ENCODE data around the gene HSF4.

HSF4 gene

DNA sequence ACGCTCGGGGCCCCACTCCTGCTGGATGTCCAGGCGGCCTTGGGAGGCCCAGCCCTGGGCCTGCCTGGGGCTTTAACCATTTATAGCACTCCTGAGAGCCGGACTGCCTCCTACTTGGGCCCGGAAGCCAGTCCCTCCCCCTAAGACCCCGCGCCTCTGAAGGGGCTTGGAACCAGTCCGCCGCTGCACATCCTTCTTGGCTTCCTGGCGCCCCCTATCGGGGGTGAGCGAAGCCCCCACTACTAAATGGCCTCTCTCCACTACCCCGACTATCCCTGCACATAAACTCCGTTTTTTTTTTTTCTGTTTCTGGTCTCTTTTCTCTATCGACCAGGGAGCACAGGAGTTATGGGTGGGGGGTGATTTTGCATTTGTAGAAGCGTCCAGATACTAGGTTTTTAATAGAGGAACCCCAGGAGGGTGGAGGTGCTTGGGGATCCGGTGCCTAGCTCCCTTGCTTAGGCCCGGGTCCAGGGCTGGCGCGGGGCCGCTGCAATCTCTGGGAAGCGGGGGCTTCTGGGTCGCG, 5.2 kb downstream of the HSF4 start:
- H3K36me3 ChIP-seq (ENCODE audit: insufficient read depth, low read length): no peaks in the 10 kb centered on the region
- TF ChIP-seq FOXP2 (optimal IDR thresholded peaks at IDR 0.05; ENCODE audit: control extremely low read depth, extremely low read length, insufficient read depth): no peak
- H3K9ac ChIP-seq (ENCODE audit: insufficient read length): peak overlapping the region; percentile 62
- no peaks in the 10 kb centered on the region for H3K9me3 ChIP-seq (ENCODE audit: low read depth, low read length)
- peak overlapping the region; percentile 74 for H3K4me3 ChIP-seq
- H3K27ac ChIP-seq: peak overlapping the region; percentile 50; the same call in 1 of the 2 replicates
- DNase-seq (ENCODE audit: low read depth, low spot score): no peak

DNA sequence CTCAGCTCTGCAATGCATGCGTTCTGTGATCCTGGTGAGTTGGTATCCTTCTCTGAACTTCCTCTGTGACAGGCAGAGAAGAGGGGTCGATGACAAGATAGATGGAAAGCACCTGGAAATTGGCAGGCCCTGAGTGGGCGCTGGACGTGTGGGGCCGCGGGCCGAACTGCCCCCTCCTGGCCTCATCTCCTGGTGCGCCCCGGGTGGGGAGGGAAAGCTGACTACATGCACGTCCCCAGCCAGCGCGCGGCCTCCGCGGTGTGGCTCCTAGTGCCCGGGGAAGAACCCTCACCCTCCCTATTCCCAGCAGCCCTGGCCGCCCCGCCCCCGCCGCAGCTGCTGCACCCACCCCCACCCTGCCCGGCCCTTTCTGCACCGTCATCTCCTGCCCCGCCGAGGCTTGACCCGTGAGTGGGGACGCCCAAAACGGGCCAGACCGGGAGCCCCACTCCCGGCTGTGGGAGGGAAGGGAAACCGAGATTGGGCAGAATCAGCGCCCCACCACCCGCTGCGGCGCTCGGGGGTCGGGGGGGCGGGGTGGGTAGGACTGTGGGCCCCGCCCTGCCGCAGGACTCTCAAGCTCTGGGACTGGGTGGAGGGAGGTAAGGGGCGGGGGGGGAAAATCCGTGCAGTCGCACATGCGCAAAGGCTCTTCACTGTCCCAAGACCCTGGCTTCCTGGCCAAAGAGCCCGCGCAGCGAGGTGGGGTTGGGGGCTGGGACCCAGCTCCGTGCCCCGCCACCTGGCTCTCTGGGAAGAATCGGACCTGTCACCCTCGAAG, 5.8 kb downstream of the HSF4 start, which contains the start of gene NOL3:
TSS of gene NOL3 (plus strand) at position 371 of the 781 bp plus-strand sequence.
- H3K4me3 ChIP-seq: peak within 1 kb of the TSS; percentile 74
- TF ChIP-seq POLR2AphosphoS5 (IDR thresholded peaks at IDR 0.05; ENCODE audit: borderline replicate concordance, low read depth, low read length) (no peak; the same call in 1 of the 2 replicates), FOXP2 (optimal IDR thresholded peaks at IDR 0.05; ENCODE audit: control extremely low read depth, extremely low read length, insufficient read depth) (no peak)
- no peak for DNase-seq (ENCODE audit: low read depth, low spot score)
- H3K9me3 ChIP-seq (ENCODE audit: low read depth, low read length): no peaks in the 10 kb centered on the region
- no peaks in the 10 kb centered on the region for H3K36me3 ChIP-seq (ENCODE audit: insufficient read depth, low read length)
- peak within 1 kb of the TSS; percentile 78 for H3K27ac ChIP-seq
- peak within 1 kb of the TSS; percentile 62 for H3K9ac ChIP-seq (ENCODE audit: insufficient read length)

DNA sequence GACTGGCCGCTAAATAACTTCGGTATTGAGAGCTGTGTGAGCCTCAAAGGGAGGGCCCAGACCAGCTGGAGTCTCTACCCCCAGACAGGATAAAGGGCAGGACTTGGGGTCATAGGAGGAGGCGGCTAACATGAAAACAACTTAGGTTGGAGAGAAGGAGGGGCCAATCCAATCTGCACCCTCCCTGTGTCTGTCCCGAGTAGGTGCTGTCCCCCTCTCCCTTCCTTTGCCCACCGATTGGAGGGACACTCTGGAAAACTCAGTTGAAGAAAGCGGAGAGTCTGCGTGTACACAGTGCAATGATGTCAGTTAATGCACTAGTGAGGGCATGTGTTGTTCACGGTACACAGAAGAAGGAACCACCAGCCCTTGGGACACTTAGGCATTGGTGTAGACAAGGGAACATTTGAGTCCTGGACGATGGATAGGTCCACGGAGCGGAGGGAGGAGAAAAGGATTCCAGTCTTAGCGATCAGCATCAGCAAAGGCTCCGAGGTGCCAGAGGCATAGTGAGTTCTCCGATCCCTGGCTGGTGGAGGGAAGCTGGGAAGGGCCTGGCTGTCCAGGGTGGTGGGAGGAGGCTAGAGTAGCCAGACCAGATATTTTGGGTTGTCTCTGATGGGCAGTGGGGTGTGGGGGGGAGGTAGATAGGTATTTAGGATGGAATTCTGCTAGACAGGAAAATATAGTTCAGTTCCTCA, 6.6 kb downstream of the HSF4 start:
- Histone ChIP-seq H3K27ac (peak overlapping the region; percentile 78), H3K4me3 (peak overlapping the region; percentile 74), H3K9me3 (ENCODE audit: low read depth, low read length) (no peaks in the 10 kb centered on the region), H3K9ac (ENCODE audit: insufficient read length) (peak overlapping the region; percentile 59), H3K36me3 (ENCODE audit: insufficient read depth, low read length) (no peaks in the 10 kb centered on the region)
- TF ChIP-seq POLR2AphosphoS5 (IDR thresholded peaks at IDR 0.05; ENCODE audit: borderline replicate concordance, low read depth, low read length) (no peak), EZH2 (IDR thresholded peaks at IDR 0.05) (no peak), FOXP2 (optimal IDR thresholded peaks at IDR 0.05; ENCODE audit: control extremely low read depth, extremely low read length, insufficient read depth) (no peak)
- DNase-seq (ENCODE audit: low read depth, low spot score): no peak

DNA sequence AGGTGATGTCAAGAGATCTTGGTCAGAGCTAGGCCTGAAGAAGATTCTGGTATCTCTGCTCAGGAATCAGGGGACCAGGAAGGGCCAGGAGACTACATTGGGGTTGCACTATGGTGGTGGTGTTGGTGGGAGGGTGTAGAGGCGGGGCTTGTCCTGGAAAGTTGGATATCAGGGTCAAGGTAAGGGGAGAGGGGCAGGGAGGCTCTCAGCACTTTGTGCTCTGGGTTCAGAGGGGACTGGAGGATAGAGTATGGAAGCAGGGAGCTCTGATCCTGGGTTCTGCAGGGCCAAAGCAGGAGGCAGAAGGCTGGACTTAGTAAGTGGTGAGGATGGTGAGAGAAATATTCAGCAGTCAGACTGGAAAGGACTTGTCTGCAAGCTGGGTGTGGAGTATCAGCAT, 8.8 kb downstream of the HSF4 start:
- TF ChIP-seq EZH2 (IDR thresholded peaks at IDR 0.05) (no peak), FOXP2 (optimal IDR thresholded peaks at IDR 0.05; ENCODE audit: control extremely low read depth, extremely low read length, insufficient read depth) (no peak), POLR2AphosphoS5 (IDR thresholded peaks at IDR 0.05; ENCODE audit: borderline replicate concordance, low read depth, low read length) (no peak)
- H3K4me3 ChIP-seq: no peak overlapping the region
- no peak overlapping the region for H3K27ac ChIP-seq
- no peak overlapping the region for H3K9ac ChIP-seq (ENCODE audit: insufficient read length)
- DNase-seq (ENCODE audit: low read depth, low spot score): no peak
- no peaks in the 10 kb centered on the region for H3K36me3 ChIP-seq (ENCODE audit: insufficient read depth, low read length)
- H3K9me3 ChIP-seq (ENCODE audit: low read depth, low read length): no peaks in the 10 kb centered on the region

DNA sequence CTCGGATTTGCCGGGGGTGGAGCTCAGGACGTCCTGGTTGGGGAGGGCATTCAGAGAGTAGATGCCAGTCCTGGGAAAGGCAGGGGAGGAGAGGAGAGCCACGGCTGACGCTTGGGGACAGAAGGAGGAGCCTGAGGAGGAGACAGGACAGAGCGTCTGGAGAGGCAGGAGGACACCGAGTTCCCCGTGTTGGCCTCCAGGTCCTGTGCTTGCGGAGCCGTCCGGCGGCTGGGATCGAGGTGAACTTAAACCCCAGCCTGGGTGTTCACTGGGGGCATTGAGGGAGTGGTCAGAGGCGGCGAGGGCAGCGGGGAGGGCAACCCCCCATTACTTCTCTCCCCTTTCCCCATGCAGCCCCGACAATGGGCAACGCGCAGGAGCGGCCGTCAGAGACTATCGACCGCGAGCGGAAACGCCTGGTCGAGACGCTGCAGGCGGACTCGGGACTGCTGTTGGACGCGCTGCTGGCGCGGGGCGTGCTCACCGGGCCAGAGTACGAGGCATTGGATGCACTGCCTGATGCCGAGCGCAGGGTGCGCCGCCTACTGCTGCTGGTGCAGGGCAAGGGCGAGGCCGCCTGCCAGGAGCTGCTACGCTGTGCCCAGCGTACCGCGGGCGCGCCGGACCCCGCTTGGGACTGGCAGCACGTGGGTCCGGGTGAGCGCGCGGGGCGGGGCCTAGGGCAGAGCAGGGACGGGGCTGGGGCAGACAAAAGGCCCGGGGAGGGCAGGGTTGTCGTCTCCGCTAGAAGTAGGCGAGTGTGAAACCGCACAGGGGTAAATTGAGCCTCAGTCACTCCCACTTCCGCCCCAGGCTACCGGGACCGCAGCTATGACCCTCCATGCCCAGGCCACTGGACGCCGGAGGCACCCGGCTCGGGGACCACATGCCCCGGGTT, 9.5 kb downstream of the HSF4 start:
- no peak for DNase-seq (ENCODE audit: low read depth, low spot score)
- no peaks in the 10 kb centered on the region for H3K9me3 ChIP-seq (ENCODE audit: low read depth, low read length)
- H3K9ac ChIP-seq (ENCODE audit: insufficient read length): no peak overlapping the region
- TF ChIP-seq FOXP2 (optimal IDR thresholded peaks at IDR 0.05; ENCODE audit: control extremely low read depth, extremely low read length, insufficient read depth) (no peak), EZH2 (IDR thresholded peaks at IDR 0.05) (no peak), POLR2AphosphoS5 (IDR thresholded peaks at IDR 0.05; ENCODE audit: borderline replicate concordance, low read depth, low read length) (peak; percentile 28; the same call in 1 of the 2 replicates)
- no peak overlapping the region for H3K27ac ChIP-seq
- H3K4me3 ChIP-seq: no peak overlapping the region
- H3K36me3 ChIP-seq (ENCODE audit: insufficient read depth, low read length): no peaks in the 10 kb centered on the region

DNA sequence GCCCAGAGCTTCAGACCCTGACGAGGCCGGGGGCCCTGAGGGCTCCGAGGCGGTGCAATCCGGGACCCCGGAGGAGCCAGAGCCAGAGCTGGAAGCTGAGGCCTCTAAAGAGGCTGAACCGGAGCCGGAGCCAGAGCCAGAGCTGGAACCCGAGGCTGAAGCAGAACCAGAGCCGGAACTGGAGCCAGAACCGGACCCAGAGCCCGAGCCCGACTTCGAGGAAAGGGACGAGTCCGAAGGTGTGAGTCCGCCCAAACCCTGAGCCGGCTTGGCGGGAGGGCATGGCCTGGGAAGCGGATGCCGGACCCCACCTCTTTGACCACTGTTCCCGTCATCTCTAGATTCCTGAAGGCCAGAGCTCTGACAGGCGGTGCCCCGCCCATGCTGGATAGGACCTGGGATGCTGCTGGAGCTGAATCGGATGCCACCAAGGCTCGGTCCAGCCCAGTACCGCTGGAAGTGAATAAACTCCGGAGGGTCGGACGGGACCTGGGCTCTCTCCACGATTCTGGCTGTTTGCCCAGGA, 10.2 kb downstream of the HSF4 start:
- Histone ChIP-seq H3K9me3 (ENCODE audit: low read depth, low read length) (no peaks in the 10 kb centered on the region), H3K4me3 (no peak overlapping the region), H3K27ac (no peak overlapping the region), H3K36me3 (ENCODE audit: insufficient read depth, low read length) (no peaks in the 10 kb centered on the region), H3K9ac (ENCODE audit: insufficient read length) (no peak overlapping the region)
- TF ChIP-seq EZH2 (IDR thresholded peaks at IDR 0.05) (no peak), FOXP2 (optimal IDR thresholded peaks at IDR 0.05; ENCODE audit: control extremely low read depth, extremely low read length, insufficient read depth) (no peak), POLR2AphosphoS5 (IDR thresholded peaks at IDR 0.05; ENCODE audit: borderline replicate concordance, low read depth, low read length) (no peak)
- DNase-seq (ENCODE audit: low read depth, low spot score): no peak

DNA sequence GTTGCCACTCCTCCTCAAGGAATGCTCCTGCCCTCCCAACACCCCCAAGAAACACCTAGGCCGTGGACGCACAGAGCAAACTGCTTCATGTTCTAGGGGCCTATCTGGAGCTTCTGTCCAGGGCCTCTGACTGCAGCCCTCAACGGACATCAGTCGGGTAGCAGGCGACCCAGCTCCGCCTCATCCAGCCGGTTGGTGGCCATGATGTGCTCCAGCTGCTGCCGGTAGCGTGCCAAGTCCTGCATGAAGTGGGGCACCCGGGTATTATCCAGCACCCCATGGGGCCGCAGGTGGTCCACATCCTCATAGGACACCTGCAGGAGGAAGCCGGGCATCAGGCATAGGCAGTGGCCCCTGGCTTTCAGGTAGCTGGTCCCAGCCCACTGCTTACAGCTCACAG, 12.1 kb downstream of the HSF4 start:
- Histone ChIP-seq H3K27ac (no peak overlapping the region), H3K9ac (ENCODE audit: insufficient read length) (no peak overlapping the region), H3K4me3 (no peak overlapping the region), H3K36me3 (ENCODE audit: insufficient read depth, low read length) (no peaks in the 10 kb centered on the region), H3K9me3 (ENCODE audit: low read depth, low read length) (no peaks in the 10 kb centered on the region)
- DNase-seq (ENCODE audit: low read depth, low spot score): no peak
- TF ChIP-seq FOXP2 (optimal IDR thresholded peaks at IDR 0.05; ENCODE audit: control extremely low read depth, extremely low read length, insufficient read depth) (no peak), EZH2 (IDR thresholded peaks at IDR 0.05) (no peak), POLR2AphosphoS5 (IDR thresholded peaks at IDR 0.05; ENCODE audit: borderline replicate concordance, low read depth, low read length) (no peak)

All from SK-N-MC (cell line).